ENCODE measurements around the gene TXNL4A. TPM values are rescaled to one million over a fixed set of nuclear protein-coding genes. Genes with fewer than 3 reads are reported as not detected.

Gene TXNL4A
- total and polyA plus RNA-seq, 4 donors = 18.0 to 86.2 (median 32.8) TPM

- WGBS = 87% methylated on average over 2 of the region's 2 CpGs
- H3K9ac ChIP-seq (ENCODE audit: low read depth in 1 of 2, low read length in 2 of 2) = no peak overlapping the region
- H3K27me3 ChIP-seq (ENCODE audit: control insufficient read depth in 4 of 4, insufficient read depth in 4 of 4, low read length in 3 of 4) = no peaks in the 10 kb centered on the region
- H3K36me3 ChIP-seq (ENCODE audit: control insufficient read depth in 4 of 4, insufficient read depth in 3 of 4, low read depth in 1 of 4, low read length in 3 of 4) = no peaks in the 10 kb centered on the region
- H3K9me3 ChIP-seq (ENCODE audit: control insufficient read depth in 4 of 4, low read length in 3 of 4) = no peaks in the 10 kb centered on the region
- H3K4me3 ChIP-seq (ENCODE audit: low read depth in 1 of 3, low read length in 3 of 3) = no peak overlapping the region
- peaks cover 0 to 9% (median 3%) of the 10 kb centered on the region in 4 donors for H3K4me1 ChIP-seq (ENCODE audit: control insufficient read depth in 4 of 4, insufficient read depth in 4 of 4, low read length in 3 of 4)
- H3K27ac ChIP-seq (ENCODE audit: low read depth in 1 of 2, low read length in 2 of 2) = no peak overlapping the region
- TF ChIP-seq HNF4G (IDR thresholded peaks at IDR 0.05) (no peak), RAD21 (IDR thresholded peaks at IDR 0.05) (no peak), YY1 (IDR thresholded peaks at IDR 0.05) (no peak)
- DNase-seq (ENCODE audit: low spot score) = no peak
Observed at GRCh38 chr18:79956276-79956675, 32.1 kb downstream of the TXNL4A start.

- H3K36me3 ChIP-seq (ENCODE audit: control insufficient read depth in 4 of 4, insufficient read depth in 3 of 4, low read depth in 1 of 4, low read length in 3 of 4) = no peaks in the 10 kb centered on the region
- no peaks in the 10 kb centered on the region for H3K27me3 ChIP-seq (ENCODE audit: control insufficient read depth in 4 of 4, insufficient read depth in 4 of 4, low read length in 3 of 4)
- peaks cover 0 to 9% (median 4%) of the 10 kb centered on the region in 4 donors for H3K4me1 ChIP-seq (ENCODE audit: control insufficient read depth in 4 of 4, insufficient read depth in 4 of 4, low read length in 3 of 4)
- WGBS = 92% methylated on average over 12 of the region's 12 CpGs
- no peak overlapping the region for H3K27ac ChIP-seq (ENCODE audit: low read depth in 1 of 2, low read length in 2 of 2)
- TF ChIP-seq GABPA (IDR thresholded peaks at IDR 0.05 in 1 of 2, conservative IDR thresholded peaks at IDR 0.05 in 1 of 2) (no peak), FOXA1 (IDR thresholded peaks at IDR 0.05) (no peak), HNF4A (conservative IDR thresholded peaks at IDR 0.05) (no peak)
- no peak overlapping the region for H3K4me3 ChIP-seq (ENCODE audit: low read depth in 1 of 3, low read length in 3 of 3)
- H3K9ac ChIP-seq (ENCODE audit: low read depth in 1 of 2, low read length in 2 of 2) = no peak overlapping the region
- no peak for DNase-seq (ENCODE audit: low spot score)
- no peaks in the 10 kb centered on the region for H3K9me3 ChIP-seq (ENCODE audit: control insufficient read depth in 4 of 4, low read length in 3 of 4)
Observed at GRCh38 chr18:79955302-79956075, 32.9 kb downstream of the TXNL4A start.

GRCh38 chr18:79954791-79955190, 33.6 kb downstream of the TXNL4A start:
- H3K9me3 ChIP-seq (ENCODE audit: control insufficient read depth in 4 of 4, low read length in 3 of 4) = no peaks in the 10 kb centered on the region
- peak; percentile 19 for DNase-seq (ENCODE audit: low spot score)
- no peak overlapping the region for H3K9ac ChIP-seq (ENCODE audit: low read depth in 1 of 2, low read length in 2 of 2)
- WGBS = 78% methylated on average over 5 of the region's 5 CpGs
- no peaks in the 10 kb centered on the region for H3K36me3 ChIP-seq (ENCODE audit: control insufficient read depth in 4 of 4, insufficient read depth in 3 of 4, low read depth in 1 of 4, low read length in 3 of 4)
- TF ChIP-seq FOXA1 (IDR thresholded peaks at IDR 0.05) = no peak
- TF ChIP-seq SP1 (IDR thresholded peaks at IDR 0.05) = no peak
- no peak for TF ChIP-seq REST (IDR thresholded peaks at IDR 0.05)
- TF ChIP-seq HNF4A (conservative IDR thresholded peaks at IDR 0.05) = no peak
- TF ChIP-seq GABPA (IDR thresholded peaks at IDR 0.05 in 1 of 2, conservative IDR thresholded peaks at IDR 0.05 in 1 of 2) = no peak
- no peak for TF ChIP-seq FOXA2 (IDR thresholded peaks at IDR 0.05)
- no peak for TF ChIP-seq MAX (IDR thresholded peaks at IDR 0.05)
- TF ChIP-seq ATF3 (IDR thresholded peaks at IDR 0.05) = no peak
- TF ChIP-seq JUND (IDR thresholded peaks at IDR 0.05) = no peak
- TF ChIP-seq ZBTB33 (IDR thresholded peaks at IDR 0.05) = no peak
- no peak for TF ChIP-seq TAF1 (conservative IDR thresholded peaks at IDR 0.05)
- no peak for TF ChIP-seq RXRA (IDR thresholded peaks at IDR 0.05)
- TF ChIP-seq EGR1 (IDR thresholded peaks at IDR 0.05; ENCODE audit: low read depth in 2 of 2) = no peak
- no peak for TF ChIP-seq NR2F2 (IDR thresholded peaks at IDR 0.05)
- TF ChIP-seq HNF4G (IDR thresholded peaks at IDR 0.05) = no peak
- no peak for TF ChIP-seq RAD21 (IDR thresholded peaks at IDR 0.05)
- TF ChIP-seq YY1 (IDR thresholded peaks at IDR 0.05) = no peak
- no peak for TF ChIP-seq CTCF (IDR thresholded peaks at IDR 0.05; ENCODE audit: low read depth, low read length, missing input control)
- H3K27me3 ChIP-seq (ENCODE audit: control insufficient read depth in 4 of 4, insufficient read depth in 4 of 4, low read length in 3 of 4) = no peaks in the 10 kb centered on the region
- peaks cover 2 to 13% (median 7%) of the 10 kb centered on the region in 4 donors for H3K4me1 ChIP-seq (ENCODE audit: control insufficient read depth in 4 of 4, insufficient read depth in 4 of 4, low read length in 3 of 4)
- H3K27ac ChIP-seq (ENCODE audit: low read depth in 1 of 2, low read length in 2 of 2) = no peak overlapping the region
- no peak overlapping the region for H3K4me3 ChIP-seq (ENCODE audit: low read depth in 1 of 3, low read length in 3 of 3)

Measured in liver (tissue), 9 donors.